Activated naive CD8-positive, alpha-beta T cell treated with anti-CD3 and anti-CD28 coated beads, Interleukin-2, amount 10 ng/mL, durations not matched to agents 7 days and 5 days (primary cell): ENCODE measurements around the gene KRTAP10-11. TPM values are rescaled to one million over a fixed set of nuclear protein-coding genes. Genes with fewer than 3 reads are reported as not detected.
"Not testable (repeated sequence)": the region's sequence is repeated elsewhere in the genome, so short reads cannot be mapped to it uniquely, and the experiment has no call there.

ENCODE experiments used
- ATAC-seq: fragments of 150-1000 bp; cut with Tn5 transposase; one replicate; pipeline ENCODE4 v1.10.0; 2021; ENCODE audit warnings: low read depth, moderate library complexity
- POLR2A ChIA-PET: fragments of 350-600 bp; sonication (Branson Sonifier 250); formaldehyde crosslinking; loops from one replicate; lab custom pipeline; 2021; ENCODE audit warnings: antibody characterized with exemption; lab: Charles Lee
- DNase-seq: peaks from one replicate; pipeline ENCODE4 v3.0.0; 2021
- H3K27ac Mint-ChIP-seq: one replicate; pipeline ENCODE4 v1.8.0; 2022; ENCODE audit warnings: mild to moderate bottlenecking, mixed read lengths
- H3K27me3 Mint-ChIP-seq: one replicate; pipeline ENCODE4 v1.8.0; 2022; ENCODE audit warnings: mild to moderate bottlenecking, moderate library complexity, mixed read lengths
- H3K36me3 Mint-ChIP-seq: one replicate; pipeline ENCODE4 v1.8.0; 2021; ENCODE audit warnings: mild to moderate bottlenecking, mixed read lengths
- H3K4me1 Mint-ChIP-seq: one replicate; pipeline ENCODE4 v1.8.0; 2021; ENCODE audit warnings: mixed read lengths
- H3K4me3 Mint-ChIP-seq: one replicate; pipeline ENCODE4 v1.8.0; 2022; ENCODE audit warnings: mild to moderate bottlenecking, moderate library complexity, mixed read lengths
- H3K9me3 Mint-ChIP-seq: one replicate; pipeline ENCODE4 v1.8.0; 2021; ENCODE audit warnings: mixed read lengths
- total RNA-seq, 2 experiments: library from RNA; stranded (reverse); gene quantifications; one replicate each; pipeline ENCODE4 v1.2.3, GENCODE V29; 2021

The KRTAP10-11 gene
- total RNA-seq, 2 experiments from 2014 or later, result not detected

DNA sequence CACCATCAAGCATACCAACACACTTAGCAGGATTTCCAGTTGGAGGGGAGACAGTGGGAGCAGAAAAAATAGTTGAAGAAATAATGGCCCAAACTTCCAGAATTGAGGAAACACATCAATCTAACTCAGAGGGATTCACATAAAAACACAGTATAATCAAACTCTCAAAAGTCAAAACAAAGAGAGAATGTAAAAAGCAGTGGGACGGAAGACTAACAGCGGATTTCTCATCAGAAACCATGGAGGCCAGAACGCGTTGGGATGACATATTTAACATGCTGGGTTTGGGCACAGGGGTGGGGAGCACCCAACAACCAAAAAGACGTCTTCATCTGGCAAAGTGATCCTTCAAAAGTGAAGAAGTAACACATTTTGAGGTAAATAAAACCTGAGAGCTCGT lies 26.3 kb upstream of the KRTAP10-11 start:
- peaks cover 21% of the 10 kb centered on the region for H3K4me1 Mint-ChIP-seq
- no peak overlapping the region for H3K4me3 Mint-ChIP-seq
- POLR2A ChIA-PET, result interaction anchor here (1.3 kb wide), 2 partner anchors 38 to 62 kb away, joined by 3 to 8 read pairs; partner anchors contain the start of genes KRTAP12-1 and KRTAP12-3
- H3K9me3 Mint-ChIP-seq, result peaks cover 40% of the 10 kb centered on the region
- no peak for ATAC-seq
- H3K36me3 Mint-ChIP-seq, result peaks cover 27% of the 10 kb centered on the region
- no peak for DNase-seq
- no peaks in the 10 kb centered on the region for H3K27me3 Mint-ChIP-seq
- H3K27ac Mint-ChIP-seq, result no peak overlapping the region

- no peak for ATAC-seq
- Mint-ChIP-seq H3K4me3 (no peak overlapping the region), H3K9me3 (peaks cover 39% of the 10 kb centered on the region), H3K4me1 (peaks cover 12% of the 10 kb centered on the region), H3K27ac (no peak overlapping the region), H3K27me3 (no peaks in the 10 kb centered on the region), H3K36me3 (peaks cover 22% of the 10 kb centered on the region)
- POLR2A ChIA-PET, result no interaction called here
- no peak for DNase-seq
Observed at GRCh38 chr21:44623575-44623974, 22.6 kb upstream of the KRTAP10-11 start.

DNA sequence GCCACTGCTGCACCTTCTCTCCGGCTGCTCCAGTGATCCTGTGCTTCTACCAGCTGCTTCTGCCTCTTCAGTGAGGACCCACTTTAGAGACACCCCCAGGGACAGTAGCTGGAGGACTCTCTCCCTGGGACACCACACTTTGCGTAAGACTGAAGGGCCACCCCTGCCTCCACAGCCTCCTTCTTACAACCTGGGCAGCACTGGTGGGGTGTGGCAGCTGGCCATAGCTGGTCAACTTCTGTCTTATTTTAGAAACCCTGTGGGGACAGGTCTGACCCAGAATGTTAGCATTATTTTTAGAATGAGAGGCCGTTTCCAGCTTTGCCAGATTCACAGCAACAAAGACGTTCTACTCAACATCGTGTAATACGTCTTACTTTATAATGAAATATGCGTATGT lies 20.5 kb upstream of the KRTAP10-11 start:
- peaks cover 8% of the 10 kb centered on the region for H3K4me1 Mint-ChIP-seq
- H3K36me3 Mint-ChIP-seq, result peaks cover 16% of the 10 kb centered on the region
- peaks cover 34% of the 10 kb centered on the region for H3K9me3 Mint-ChIP-seq
- no peak overlapping the region for H3K4me3 Mint-ChIP-seq
- no peak overlapping the region for H3K27ac Mint-ChIP-seq
- H3K27me3 Mint-ChIP-seq, result no peaks in the 10 kb centered on the region
- POLR2A ChIA-PET, result no interaction called here
- ATAC-seq, result no peak
- DNase-seq, result no peak

- H3K27ac Mint-ChIP-seq, result peak overlapping the region; percentile 32
- no peak overlapping the region for H3K4me3 Mint-ChIP-seq
- DNase-seq (no peak), ATAC-seq (no peak)
- POLR2A ChIA-PET, result no interaction called here
- peaks cover 19% of the 10 kb centered on the region for H3K36me3 Mint-ChIP-seq
- peaks cover 8% of the 10 kb centered on the region for H3K4me1 Mint-ChIP-seq
- peaks cover 37% of the 10 kb centered on the region for H3K9me3 Mint-ChIP-seq
- H3K27me3 Mint-ChIP-seq, result no peaks in the 10 kb centered on the region
Observed at GRCh38 chr21:44626262-44626661, 20.0 kb upstream of the KRTAP10-11 start.

DNA sequence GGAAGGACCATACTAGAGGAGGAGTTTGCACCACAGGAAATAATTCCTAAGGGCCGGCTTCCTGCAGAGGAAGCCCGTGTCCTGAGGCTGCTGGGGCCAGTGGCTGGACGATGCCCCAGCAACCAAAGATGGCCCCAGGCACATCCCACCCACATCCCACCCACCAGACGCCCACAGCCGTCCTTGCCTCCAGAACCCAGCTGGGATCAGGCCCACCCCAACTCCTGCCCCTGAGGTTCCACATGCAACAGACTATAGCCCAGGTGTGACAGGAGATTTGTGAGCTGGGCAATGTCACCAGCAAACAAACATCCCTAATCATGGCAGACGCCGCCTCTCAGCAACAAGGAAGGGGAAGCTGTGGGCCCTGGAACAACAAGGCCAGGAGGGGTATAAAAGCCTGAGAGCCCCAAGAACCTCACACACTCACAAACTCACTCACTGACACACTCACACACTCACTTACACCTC lies 19.5 kb upstream of the KRTAP10-11 start, which contains the start of gene KRTAP10-9:
TSS of gene KRTAP10-9 (plus strand) at position 421 of the 471 bp plus-strand sequence. CDS start 79 bp downstream, outside the sequence.
- H3K4me1 Mint-ChIP-seq, result peaks cover 8% of the 10 kb centered on the region
- ATAC-seq (no peak), DNase-seq (no peak)
- H3K9me3 Mint-ChIP-seq, result peaks cover 39% of the 10 kb centered on the region
- no peak within 1 kb of the TSS for H3K4me3 Mint-ChIP-seq
- H3K27ac Mint-ChIP-seq, result peak within 1 kb of the TSS; percentile 32
- no peaks in the 10 kb centered on the region for H3K27me3 Mint-ChIP-seq
- peaks cover 19% of the 10 kb centered on the region for H3K36me3 Mint-ChIP-seq
- POLR2A ChIA-PET, result no interaction called here

DNA sequence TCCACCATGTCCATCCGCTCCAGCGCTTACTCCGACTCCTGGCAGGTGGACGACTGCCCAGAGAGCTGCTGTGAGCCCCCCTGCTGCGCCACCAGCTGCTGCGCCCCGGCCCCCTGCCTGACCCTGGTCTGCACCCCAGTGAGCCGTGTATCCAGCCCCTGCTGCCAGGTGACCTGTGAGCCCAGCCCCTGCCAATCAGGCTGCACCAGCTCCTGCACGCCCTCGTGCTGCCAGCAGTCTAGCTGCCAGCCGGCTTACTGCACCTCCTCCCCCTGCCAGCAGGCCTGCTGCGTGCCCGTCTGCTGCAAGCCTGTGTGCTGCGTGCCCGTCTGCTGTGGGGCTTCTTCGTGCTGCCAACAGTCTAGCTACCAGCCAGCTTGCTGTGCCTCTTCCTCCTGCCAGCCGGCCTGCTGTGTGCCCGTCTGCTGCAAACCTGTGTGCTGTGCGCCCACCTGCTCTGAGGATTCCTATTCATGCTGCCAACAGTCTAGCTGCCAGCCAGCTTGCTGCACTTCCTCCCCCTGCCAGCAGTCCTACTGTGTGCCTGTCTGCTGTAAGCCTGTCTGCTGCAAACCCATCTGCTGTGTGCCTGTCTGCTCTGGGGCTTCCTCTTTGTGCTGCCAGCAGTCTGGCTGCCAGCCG lies 18.9 kb upstream of the KRTAP10-11 start:
- DNase-seq, POLR2A ChIA-PET, ATAC-seq, H3K4me3 Mint-ChIP-seq, H3K4me1 Mint-ChIP-seq, H3K27ac Mint-ChIP-seq, H3K27me3 Mint-ChIP-seq: not testable (repeated sequence)
- Mint-ChIP-seq H3K36me3 (peaks cover 19% of the 10 kb centered on the region), H3K9me3 (peaks cover 40% of the 10 kb centered on the region)

DNA sequence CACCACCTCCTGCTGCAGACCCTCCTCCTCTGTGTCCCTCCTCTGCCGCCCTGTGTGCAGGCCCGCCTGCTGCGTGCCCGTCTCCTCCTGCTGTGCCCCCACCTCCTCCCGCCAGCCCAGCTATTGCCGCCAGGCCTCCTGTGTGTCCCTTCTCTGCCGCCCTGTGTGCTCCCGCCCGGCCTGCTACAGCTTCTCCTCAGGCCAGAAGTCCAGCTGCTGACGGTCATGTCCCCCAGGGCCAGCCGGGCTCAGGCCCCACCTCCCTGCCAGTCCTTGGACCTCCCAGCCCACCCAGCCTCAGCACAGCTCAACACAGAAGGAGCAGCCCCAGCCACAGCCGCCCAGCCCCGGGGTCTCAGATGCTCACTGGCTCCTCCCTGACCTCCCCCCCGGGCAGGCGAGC lies 18.4 kb upstream of the KRTAP10-11 start:
- H3K4me1 Mint-ChIP-seq, H3K27ac Mint-ChIP-seq, POLR2A ChIA-PET, H3K27me3 Mint-ChIP-seq, H3K4me3 Mint-ChIP-seq, DNase-seq, ATAC-seq: not testable (repeated sequence)
- H3K9me3 Mint-ChIP-seq, result peaks cover 37% of the 10 kb centered on the region
- H3K36me3 Mint-ChIP-seq, result peaks cover 19% of the 10 kb centered on the region

DNA sequence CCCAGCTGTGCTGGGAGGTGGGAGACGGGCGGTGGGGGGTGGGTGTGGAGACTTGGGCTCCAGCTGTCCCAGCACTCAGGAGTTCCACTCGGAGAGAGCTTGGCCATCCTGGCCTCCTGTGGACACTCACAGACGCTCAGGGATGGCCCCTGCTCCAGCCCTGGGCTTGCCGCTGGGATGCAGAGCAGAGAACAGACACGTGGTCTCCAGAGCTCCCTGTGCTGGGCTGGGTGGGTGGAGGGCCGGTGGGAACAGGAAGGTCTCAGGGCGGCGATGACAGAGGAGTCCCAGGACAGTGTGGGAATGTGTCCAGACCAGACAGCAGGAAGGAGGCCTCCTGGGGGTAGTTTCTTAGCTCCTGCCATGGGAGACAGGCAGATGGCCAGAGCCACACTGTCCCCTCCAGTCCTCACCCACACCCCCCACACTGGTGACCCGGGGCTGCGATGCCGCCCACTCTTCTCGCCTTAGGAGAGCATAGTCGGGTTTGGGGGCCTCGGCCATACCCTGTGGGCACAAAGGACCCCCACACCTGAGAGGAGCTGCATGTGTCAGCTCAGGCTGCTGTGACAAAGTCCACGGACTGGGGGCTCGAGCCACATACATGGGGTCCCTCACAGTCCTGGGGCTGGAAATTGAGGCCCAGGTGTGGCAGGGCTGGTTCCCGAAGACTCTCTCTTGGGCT lies 17.4 kb upstream of the KRTAP10-11 start:
- H3K4me3 Mint-ChIP-seq, result no peak overlapping the region
- no peak overlapping the region for H3K27ac Mint-ChIP-seq
- ATAC-seq, result no peak
- H3K27me3 Mint-ChIP-seq, result no peaks in the 10 kb centered on the region
- H3K4me1 Mint-ChIP-seq, result peaks cover 8% of the 10 kb centered on the region
- POLR2A ChIA-PET, result interaction anchor here (0.5 to 1.2 kb wide), 2 partner anchors 10 to 81 kb away, joined by 3 to 4 read pairs; no protein-coding TSS in a partner anchor
- H3K36me3 Mint-ChIP-seq, result peaks cover 18% of the 10 kb centered on the region
- H3K9me3 Mint-ChIP-seq, result peaks cover 39% of the 10 kb centered on the region
- DNase-seq, result no peak

GRCh38 chr21:44630440-44630839 lies 15.8 kb upstream of the KRTAP10-11 start:
- peaks cover 8% of the 10 kb centered on the region for H3K4me1 Mint-ChIP-seq
- ATAC-seq (no peak), DNase-seq (no peak)
- POLR2A ChIA-PET, result no interaction called here
- peaks cover 35% of the 10 kb centered on the region for H3K9me3 Mint-ChIP-seq
- no peaks in the 10 kb centered on the region for H3K27me3 Mint-ChIP-seq
- peak overlapping the region; percentile 19 for H3K4me3 Mint-ChIP-seq
- H3K27ac Mint-ChIP-seq, result peak overlapping the region; percentile 45
- peaks cover 16% of the 10 kb centered on the region for H3K36me3 Mint-ChIP-seq

GRCh38 chr21:44632067-44632466 lies 14.1 kb upstream of the KRTAP10-11 start:
- H3K4me3 Mint-ChIP-seq, result no peak overlapping the region
- H3K9me3 Mint-ChIP-seq, result peaks cover 35% of the 10 kb centered on the region
- ATAC-seq, result no peak
- no peak overlapping the region for H3K27ac Mint-ChIP-seq
- H3K36me3 Mint-ChIP-seq, result peaks cover 16% of the 10 kb centered on the region
- no peak for DNase-seq
- H3K27me3 Mint-ChIP-seq, result no peaks in the 10 kb centered on the region
- POLR2A ChIA-PET, result no interaction called here
- peaks cover 8% of the 10 kb centered on the region for H3K4me1 Mint-ChIP-seq

DNA sequence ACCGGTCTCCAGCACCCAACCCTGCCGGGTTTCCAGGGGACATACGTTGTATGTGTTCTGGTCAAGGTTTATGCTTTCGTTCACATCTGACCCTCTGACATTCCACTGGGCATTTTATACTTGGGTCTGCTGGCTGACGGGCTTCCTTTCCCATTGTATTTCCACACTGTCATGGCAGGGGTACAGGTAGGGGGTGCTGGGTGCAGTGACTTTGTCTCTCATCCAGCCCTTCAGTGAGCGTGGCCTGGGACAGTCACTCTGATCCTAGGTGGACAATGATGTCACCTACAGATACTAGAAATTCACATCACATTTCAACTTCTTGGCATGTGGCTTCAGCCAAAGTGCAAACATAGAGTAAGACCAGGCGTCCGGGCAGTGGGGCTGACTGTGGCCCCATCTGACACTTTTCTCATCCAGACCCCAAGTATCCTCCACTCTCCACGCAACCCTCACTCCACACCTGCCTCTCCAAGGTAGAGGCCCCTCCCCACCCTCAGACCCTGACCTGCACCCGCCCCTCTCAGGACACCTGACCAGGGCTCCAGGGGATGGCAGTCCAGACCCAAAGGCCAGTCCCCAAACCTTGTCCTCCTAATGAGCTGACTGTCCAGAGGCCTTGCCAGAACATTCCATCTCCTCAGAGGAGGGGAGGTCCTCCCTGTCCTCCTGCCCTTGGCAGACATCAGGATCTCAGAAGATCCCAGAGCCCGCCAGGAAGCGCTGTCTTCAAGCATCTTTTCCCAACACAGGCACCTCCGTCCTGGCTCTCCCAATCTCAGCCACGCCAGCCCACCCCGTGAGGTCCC lies 9.8 kb upstream of the KRTAP10-11 start:
- H3K9me3 Mint-ChIP-seq, result peaks cover 28% of the 10 kb centered on the region
- no peak for DNase-seq
- peaks cover 2% of the 10 kb centered on the region for H3K27me3 Mint-ChIP-seq
- H3K27ac Mint-ChIP-seq, result no peak overlapping the region
- POLR2A ChIA-PET, result no interaction called here
- H3K36me3 Mint-ChIP-seq, result no peaks in the 10 kb centered on the region
- H3K4me3 Mint-ChIP-seq, result no peak overlapping the region
- no peaks in the 10 kb centered on the region for H3K4me1 Mint-ChIP-seq
- no peak for ATAC-seq

DNA sequence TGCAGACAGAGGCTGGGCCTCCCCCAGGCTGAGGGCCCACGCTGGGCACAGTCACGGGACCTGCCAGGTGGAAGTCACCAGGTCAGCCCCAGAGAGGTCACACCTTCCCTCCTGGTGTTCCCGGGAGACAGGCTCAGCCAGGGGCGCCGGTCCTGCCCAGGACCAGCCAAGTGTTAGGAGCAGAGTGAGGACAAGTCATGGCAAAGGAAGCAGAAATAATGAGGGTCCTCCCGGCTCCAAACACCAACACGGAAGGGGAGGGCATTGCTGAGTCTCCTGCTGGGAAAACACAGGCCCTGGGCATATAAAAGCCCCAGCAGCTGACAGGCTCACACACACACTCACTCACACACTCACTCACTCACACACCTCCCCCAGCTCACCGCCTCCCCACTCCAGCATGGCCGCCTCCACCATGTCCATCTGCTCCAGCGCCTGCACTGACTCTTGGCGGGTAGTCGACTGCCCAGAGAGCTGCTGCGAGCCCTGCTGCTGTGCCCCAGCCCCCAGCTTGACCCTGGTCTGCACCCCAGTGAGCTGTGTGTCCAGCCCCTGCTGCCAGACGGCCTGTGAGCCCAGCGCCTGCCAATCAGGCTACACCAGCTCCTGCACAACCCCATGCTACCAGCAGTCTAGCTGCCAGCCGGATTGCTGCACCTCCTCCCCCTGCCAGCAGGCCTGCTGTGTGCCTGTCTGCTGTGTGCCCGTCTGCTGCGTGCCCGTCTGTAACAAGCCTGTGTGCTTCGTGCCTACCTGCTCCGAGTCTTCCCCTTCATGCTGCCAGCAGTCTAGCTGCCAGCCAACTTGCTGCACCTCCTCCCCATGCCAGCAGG lies 9.0 kb upstream of the KRTAP10-11 start, which contains the start of gene KRTAP10-10:
TSS of gene KRTAP10-10 (plus strand) at position 339 of the 833 bp plus-strand sequence. CDS start at position 401, 62 bp downstream.
- POLR2A ChIA-PET, result no interaction called here
- Mint-ChIP-seq H3K27me3 (peaks cover 2% of the 10 kb centered on the region), H3K4me3 (no peak within 1 kb of the TSS), H3K36me3 (no peaks in the 10 kb centered on the region), H3K9me3 (peaks cover 26% of the 10 kb centered on the region), H3K27ac (peak within 1 kb of the TSS; percentile 60), H3K4me1 (no peaks in the 10 kb centered on the region)
- no peak for DNase-seq
- no peak for ATAC-seq
